ENCODE results near the gene ANXA5. TPM values are rescaled to one million over a fixed set of nuclear protein-coding genes. Genes with fewer than 3 reads are reported as not detected.

ANXA5 gene
- total and polyA plus RNA-seq, 2 of the 4 experiments (the other 2 are of a cell fraction): 780 to 1,448 TPM

GRCh38 chr4:121742794-121743193 is 46.0 kb upstream of the ANXA5 start:
- H3K23ac ChIP-seq (ENCODE audit: low read depth, low read length): no peak overlapping the region
- BruUV-seq (replicated peaks): no TSS peak
- CTCF ChIA-PET: interaction anchor here (0.9 kb wide), 1 partner anchor 9 kb away, joined by 3 read pairs; no protein-coding TSS in a partner anchor
- H3K9me3 ChIP-seq (ENCODE audit: control insufficient read depth, insufficient read depth, low read length): no peaks in the 10 kb centered on the region
- H2BK15ac ChIP-seq (ENCODE audit: low read depth, low read length): peak overlapping the region; percentile 62; the same call in 2 of the 3 replicates
- 0 out of 2 replicates have a peak overlapping the region, but pooled peaks have one; percentile 47 for H4K91ac ChIP-seq (ENCODE audit: insufficient read depth, low read depth, low read length)
- 40% methylated on average over 1 of the region's 3 CpGs; no CpG with 5 or more reads in 1 of the 2 experiments for WGBS, 2 experiments (ENCODE audit: extremely low coverage in 2 of 2, insufficient read length in 1 of 2)
- no peaks in the 10 kb centered on the region for H4K20me1 ChIP-seq (ENCODE audit: insufficient read depth, low read length)
- no peaks in the 10 kb centered on the region for H3K27me3 ChIP-seq (ENCODE audit: control insufficient read depth, insufficient read depth, low read length)
- DNase-seq (no peak), ATAC-seq (ENCODE audit: low read depth) (no peak)
- no peak for TF ChIP-seq RAD21 (IDR thresholded peaks at IDR 0.05; ENCODE audit: low read length)
- no peak overlapping the region for H2BK5ac ChIP-seq (ENCODE audit: low read depth, low read length, poor library complexity, severe bottlenecking)
- H3K27ac ChIP-seq (ENCODE audit: insufficient read depth, low read length): no peak overlapping the region
- peak overlapping the region; percentile 77 for H3K18ac ChIP-seq (ENCODE audit: low read depth, low read length)
- in situ Hi-C loops (cut with MboI; ENCODE audit: low sequenced_read_pairs) (loop anchor here (25.0 kb wide), 1 partner anchor 555 kb away; no protein-coding TSS in a partner anchor), intact Hi-C loops (cut with micrococcal nuclease) (no loop called here), dilution Hi-C loops (cut with HindIII; ENCODE audit: low sequenced_read_pairs, unreplicated experiment) (no loop called here)
- no peak overlapping the region for H3K14ac ChIP-seq (replicated peaks; ENCODE audit: low read depth, low read length)
- no peaks in the 10 kb centered on the region for H3K36me3 ChIP-seq (ENCODE audit: control insufficient read depth, insufficient read depth, low read length)
- H2BK20ac ChIP-seq (ENCODE audit: low read depth, low read length): 0 out of 2 replicates have a peak overlapping the region, but pooled peaks have one; percentile 34
- peak overlapping the region; percentile 7; the same call in 1 of the 2 replicates for H2AK5ac ChIP-seq (ENCODE audit: low read depth, low read length)
- no peak overlapping the region for H3K4me2 ChIP-seq (ENCODE audit: low read depth, low read length)
- peaks cover 13% of the 10 kb centered on the region for H3K4me1 ChIP-seq (ENCODE audit: control insufficient read depth, insufficient read depth, low read length)
- H3K79me1 ChIP-seq (ENCODE audit: low read depth in 1 of 2, low read length in 2 of 2): no peaks in the 10 kb centered on the region
- peak overlapping the region; percentile 44; the same call in 1 of the 2 replicates for H3K4ac ChIP-seq (ENCODE audit: low read depth, low read length)
- peak overlapping the region; percentile 55; the same call in 1 of the 2 replicates for H4K5ac ChIP-seq (ENCODE audit: low read depth, low read length)
- POLR2A ChIA-PET (ENCODE audit: unreplicated experiment): no interaction called here
- no peak overlapping the region for H3K4me3 ChIP-seq (ENCODE audit: insufficient read depth, low read depth, low read length)
- no peak overlapping the region for H4K8ac ChIP-seq (ENCODE audit: low read depth in 2 of 2, low read length in 2 of 2)
- H3K56ac ChIP-seq (ENCODE audit: extremely low read depth, insufficient read depth, low read length): no peak overlapping the region
- H3K9ac ChIP-seq (ENCODE audit: low read depth, low read length): no peak overlapping the region
- H2AK9ac ChIP-seq (replicated peaks; ENCODE audit: low read depth, low read length, poor library complexity): no peak overlapping the region
- peak overlapping the region; percentile 34; the same call in 1 of the 2 replicates for H2BK120ac ChIP-seq (ENCODE audit: low read depth, low read length)
- H3K9me1 ChIP-seq (ENCODE audit: insufficient read depth, low read length): no peaks in the 10 kb centered on the region; the same call in 1 of the 2 replicates
- no peak overlapping the region for H2AFZ ChIP-seq (replicated peaks; ENCODE audit: low read length, poor library complexity)
